GM12891 (cell line): ENCODE measurements around the gene CA4.

Experiments used
- PAX5 ChIP-seq: IDR thresholded peaks from 2 replicates; pipeline ENCODE4 v1.6.1; 2011; ENCODE audit warnings: low read length, moderate library complexity, mild to moderate bottlenecking; ENCODE audit not compliant: insufficient read depth, severe bottlenecking
- POLR2A ChIP-seq: IDR thresholded peaks from 2 replicates; pipeline ENCODE4 v1.6.1; 2011; ENCODE audit warnings: low read depth, low read length, control low read depth
- POLR2AphosphoS5 ChIP-seq: IDR thresholded peaks from 2 replicates; pipeline ENCODE4 v1.6.1; 2011; ENCODE audit warnings: low read depth, low read length, control low read depth
- SPI1 ChIP-seq: IDR thresholded peaks from 2 replicates; pipeline ENCODE4 v1.6.1; 2011; ENCODE audit warnings: low read depth, low read length, control low read depth
- TAF1 ChIP-seq: IDR thresholded peaks from 2 replicates; pipeline ENCODE4 v1.6.1; 2011; ENCODE audit warnings: low read depth, low read length, control low read depth

GRCh38 chr17:60165971-60166370 lies 16.2 kb downstream of the CA4 start:
- no peak for TF ChIP-seq POLR2A
- TF ChIP-seq SPI1, result no peak
- no peak for TF ChIP-seq TAF1
- TF ChIP-seq POLR2AphosphoS5, result no peak
- TF ChIP-seq PAX5, result no peak
